ENCODE measurements around the gene ZNF630.

DNA sequence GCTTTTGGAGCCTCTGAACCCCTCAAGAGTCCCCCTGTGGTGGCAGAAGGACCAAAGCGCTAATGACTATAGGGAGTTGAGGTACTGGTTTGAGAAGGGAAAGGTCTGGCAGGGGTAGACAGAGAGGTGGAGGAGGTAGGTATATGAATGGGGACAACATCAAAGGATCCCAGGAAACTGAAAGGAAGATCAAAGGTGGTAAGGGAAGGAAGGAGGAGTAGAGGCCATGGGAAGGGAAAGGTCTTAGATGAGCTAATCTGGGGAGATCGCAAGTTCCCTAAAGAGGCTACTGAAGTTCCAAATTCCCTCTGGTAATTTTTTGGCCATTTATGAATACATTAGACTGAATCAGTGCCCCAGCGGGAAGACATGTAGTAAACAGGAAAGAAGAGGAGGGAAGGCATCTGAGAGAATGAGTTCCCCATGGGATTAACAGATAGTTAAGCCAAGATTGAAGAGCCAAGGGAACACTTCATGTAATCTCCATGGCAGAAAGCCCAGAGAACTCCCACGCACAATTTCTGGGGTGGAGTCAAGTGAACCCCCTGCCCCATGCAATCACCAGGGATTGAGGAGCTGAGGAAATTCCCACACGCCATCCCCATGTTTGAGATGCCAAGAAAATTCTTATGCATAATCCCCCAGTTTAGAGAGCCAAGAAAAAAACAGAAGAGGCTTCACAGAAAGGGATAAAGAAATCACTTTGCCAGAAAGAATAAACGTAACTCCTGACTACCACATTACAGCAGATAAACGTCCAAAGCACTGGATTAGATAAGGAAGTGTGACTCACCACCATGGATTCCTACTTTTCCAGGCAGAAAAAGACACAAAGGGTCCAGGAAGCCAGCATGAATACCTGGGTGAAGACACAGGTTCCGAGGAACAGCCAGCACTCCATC is 25.8 kb downstream of the ZNF630 start:
- no peak for TF ChIP-seq REST (IDR thresholded peaks at IDR 0.05; ENCODE audit: insufficient replicate concordance, low read depth)
- TF ChIP-seq CTCF (IDR thresholded peaks at IDR 0.05; ENCODE audit: insufficient read depth, low read length), result no peak
- no peak for TF ChIP-seq POLR2AphosphoS5 (IDR thresholded peaks at IDR 0.05; ENCODE audit: low read depth)
- no peak for TF ChIP-seq GABPA (IDR thresholded peaks at IDR 0.05; ENCODE audit: low read depth)
- no peak for TF ChIP-seq SPI1 (IDR thresholded peaks at IDR 0.05; ENCODE audit: borderline replicate concordance, low read depth)

Data from HL-60 (cell line).